Stimulated activated CD4-positive, alpha-beta T cell treated with anti-CD3 and anti-CD28 coated beads, Interleukin-2, amount 100 ng/mL, for 24 hours (primary cell): ENCODE measurements around the gene EMC6.
"Not testable (repeated sequence)": the region's sequence is repeated elsewhere in the genome, so short reads cannot be mapped to it uniquely, and the experiment has no call there.

Experiments used
- DNase-seq, 2 donors: peaks; one replicate each; pipeline ENCODE4 v3.0.0-alpha.2; 2020

Gene EMC6

GRCh38 chr17:3682033-3682432 is 13.4 kb downstream of the EMC6 start:
- DNase-seq = no peak

GRCh38 chr17:3683054-3683511 is 14.5 kb downstream of the EMC6 start:
- DNase-seq = peak; percentile 61 to 67

- DNase-seq = no peak
Measured at GRCh38 chr17:3685174-3685573, 16.6 kb downstream of the EMC6 start.

GRCh38 chr17:3688027-3688553 is 19.5 kb downstream of the EMC6 start:
- no peak for DNase-seq

- no peak for DNase-seq
Measured at GRCh38 chr17:3688852-3689261, 20.2 kb downstream of the EMC6 start.

GRCh38 chr17:3689262-3690093 is 20.9 kb downstream of the EMC6 start:
- DNase-seq = no peak

- DNase-seq = no peak
Measured at GRCh38 chr17:3690094-3690715, 21.6 kb downstream of the EMC6 start.

GRCh38 chr17:3691617-3692067 is 23.0 kb downstream of the EMC6 start:
- DNase-seq = no peak

GRCh38 chr17:3692346-3692745 is 23.7 kb downstream of the EMC6 start:
- no peak for DNase-seq

- DNase-seq = no peak
Measured at GRCh38 chr17:3693141-3693540, 24.5 kb downstream of the EMC6 start.

- peak in 1 of 2 donors; percentile 44 for DNase-seq
Measured at GRCh38 chr17:3693829-3694231, 25.2 kb downstream of the EMC6 start.

- no peak for DNase-seq
Measured at GRCh38 chr17:3695129-3695722, 26.6 kb downstream of the EMC6 start.

GRCh38 chr17:3695723-3696411 is 27.3 kb downstream of the EMC6 start, which contains the start of gene P2RX5:
Gene P2RX5, minus strand, starts transcription at chr17:3696155. Its CDS starts 150 bp downstream, at chr17:3696005.
- peak; percentile 43 to 61 for DNase-seq

GRCh38 chr17:3697103-3697476 is 28.5 kb downstream of the EMC6 start:
- no peak for DNase-seq

GRCh38 chr17:3698139-3698538 is 29.5 kb downstream of the EMC6 start:
- DNase-seq = no peak

- DNase-seq = no peak
Measured at GRCh38 chr17:3699951-3700350, 31.3 kb downstream of the EMC6 start.

GRCh38 chr17:3702041-3702539 is 33.5 kb downstream of the EMC6 start:
- not testable (repeated sequence) for DNase-seq

GRCh38 chr17:3704931-3705717 is 36.5 kb downstream of the EMC6 start:
- no peak for DNase-seq

- DNase-seq = not testable (repeated sequence)
Measured at GRCh38 chr17:3705718-3705984, 37.0 kb downstream of the EMC6 start.

- no peak for DNase-seq
Measured at GRCh38 chr17:3708366-3708765, 39.8 kb downstream of the EMC6 start.

- peak; percentile 59 to 72 for DNase-seq
Measured at GRCh38 chr17:3710951-3711383, 42.4 kb downstream of the EMC6 start.
